ENCODE data around the gene PLXND1.
A peak's percentile ranks its signal among the peaks of the same experiment; 100 is the strongest.
"Not testable (repeated sequence)": the region's sequence is repeated elsewhere in the genome, so short reads cannot be mapped to it uniquely, and the experiment has no call there.

PLXND1 gene

DNA sequence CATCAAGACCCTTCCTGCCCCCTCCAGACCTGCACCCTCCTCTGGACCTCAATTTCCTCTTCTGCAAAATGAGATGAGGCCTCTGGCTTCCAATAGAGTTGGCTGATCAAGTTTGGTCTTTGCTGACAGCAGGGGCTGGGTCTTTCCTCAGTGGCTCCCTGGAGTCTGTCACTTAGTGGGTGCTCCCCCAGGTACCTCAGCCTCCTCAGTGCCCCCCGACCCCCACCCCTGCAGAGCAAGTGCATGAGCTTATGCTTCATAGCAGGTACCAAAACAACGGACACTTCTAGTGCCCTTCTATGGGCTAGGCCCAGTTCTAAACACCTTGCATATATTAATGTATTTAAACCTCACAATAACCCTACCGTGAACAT lies 6.9 kb upstream of the PLXND1 start:
- DNase-seq = no peak

DNA sequence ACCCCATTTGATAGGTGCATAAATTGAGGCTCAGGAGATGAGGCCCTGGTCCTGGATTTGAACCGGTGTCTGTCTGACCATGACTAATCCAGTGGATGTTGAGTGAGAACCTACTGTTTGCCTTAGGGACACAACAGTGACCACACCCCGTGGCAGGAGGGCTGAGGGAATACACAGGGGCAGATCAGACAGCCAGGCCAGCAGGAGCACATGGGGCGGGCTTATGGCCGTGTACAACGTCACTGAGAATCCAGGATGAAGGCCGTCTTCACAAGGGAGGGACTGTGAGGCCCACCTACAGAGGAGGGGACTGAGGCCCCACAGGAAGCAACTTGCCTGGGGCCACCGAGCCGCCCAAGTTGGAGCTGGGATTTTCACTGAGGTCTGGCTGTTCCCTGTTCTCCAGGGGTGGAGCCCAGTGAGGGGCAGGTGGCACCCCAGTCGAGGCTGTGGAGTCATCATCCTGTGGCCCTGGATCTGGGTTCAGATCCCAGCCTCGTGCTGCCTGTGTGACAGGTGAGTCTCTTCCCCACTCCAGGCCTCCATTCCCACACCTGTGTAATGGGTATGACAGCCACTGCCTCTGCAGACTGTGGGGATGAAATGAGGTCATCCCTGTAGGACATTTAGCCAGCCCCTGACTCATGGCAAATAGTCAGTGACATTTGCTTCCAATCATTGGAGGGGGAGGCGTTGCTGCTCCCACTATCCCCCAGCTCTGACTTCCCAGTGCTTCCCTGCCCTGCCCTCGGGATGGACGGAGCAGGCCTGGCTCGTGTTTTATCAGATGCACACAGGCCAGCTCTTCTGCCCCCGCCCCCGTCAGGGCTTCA lies 6.3 kb upstream of the PLXND1 start:
- no peak for DNase-seq

- peak; percentile 34 for DNase-seq
Measured at GRCh38 chr3:129611812-129612533, 5.5 kb upstream of the PLXND1 start.

DNA sequence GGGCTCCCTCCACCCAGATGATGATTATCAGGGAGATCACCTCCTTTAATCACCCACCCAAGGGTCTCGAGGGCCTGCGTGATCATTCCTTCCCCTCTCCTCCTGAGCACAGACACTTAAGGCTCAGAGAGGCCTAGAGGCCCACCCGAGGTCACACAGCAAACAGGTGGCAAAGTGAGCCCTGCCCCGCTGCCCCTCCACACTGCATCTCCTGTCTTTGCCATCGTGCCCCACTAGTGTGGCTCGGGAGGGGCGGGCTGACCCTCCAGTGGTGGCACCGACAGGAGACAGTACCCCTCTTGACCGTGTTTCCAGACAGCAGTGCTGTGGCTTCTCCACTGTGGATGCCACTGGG lies 4.9 kb upstream of the PLXND1 start:
- no peak for DNase-seq

DNA sequence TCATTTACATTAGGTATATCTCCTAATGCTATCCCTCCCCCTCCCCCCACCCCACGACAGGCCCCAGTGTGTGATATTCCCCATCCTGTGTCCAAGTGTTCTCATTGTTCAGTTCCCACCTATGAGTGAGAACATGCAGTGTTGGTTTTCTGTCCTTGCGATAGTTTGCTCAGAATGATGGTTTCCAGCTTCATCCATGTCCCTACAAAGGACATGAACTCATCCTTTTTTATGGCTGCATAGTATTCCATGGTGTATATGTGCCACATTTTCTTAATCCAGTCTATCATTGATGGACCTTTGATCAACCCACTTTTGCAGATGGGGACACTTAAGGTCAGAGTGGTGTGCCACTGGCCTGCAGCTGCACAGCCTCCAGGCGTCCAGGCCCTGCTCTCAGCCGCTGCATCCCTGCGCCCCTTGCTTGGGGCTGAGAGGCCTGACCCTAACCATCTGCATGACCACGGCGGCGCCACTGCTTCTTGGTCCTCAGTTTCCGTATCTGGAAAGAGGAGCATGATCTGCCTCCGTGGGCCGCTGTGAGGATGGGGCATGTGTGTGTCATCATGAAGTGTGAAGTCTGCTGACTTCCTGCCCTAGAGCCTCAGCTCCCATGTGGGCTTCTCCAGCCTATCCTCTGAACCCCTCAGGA lies 4.4 kb upstream of the PLXND1 start:
- DNase-seq = not testable (repeated sequence)

GRCh38 chr3:129610276-129610675 lies 3.8 kb upstream of the PLXND1 start:
- no peak for DNase-seq

DNA sequence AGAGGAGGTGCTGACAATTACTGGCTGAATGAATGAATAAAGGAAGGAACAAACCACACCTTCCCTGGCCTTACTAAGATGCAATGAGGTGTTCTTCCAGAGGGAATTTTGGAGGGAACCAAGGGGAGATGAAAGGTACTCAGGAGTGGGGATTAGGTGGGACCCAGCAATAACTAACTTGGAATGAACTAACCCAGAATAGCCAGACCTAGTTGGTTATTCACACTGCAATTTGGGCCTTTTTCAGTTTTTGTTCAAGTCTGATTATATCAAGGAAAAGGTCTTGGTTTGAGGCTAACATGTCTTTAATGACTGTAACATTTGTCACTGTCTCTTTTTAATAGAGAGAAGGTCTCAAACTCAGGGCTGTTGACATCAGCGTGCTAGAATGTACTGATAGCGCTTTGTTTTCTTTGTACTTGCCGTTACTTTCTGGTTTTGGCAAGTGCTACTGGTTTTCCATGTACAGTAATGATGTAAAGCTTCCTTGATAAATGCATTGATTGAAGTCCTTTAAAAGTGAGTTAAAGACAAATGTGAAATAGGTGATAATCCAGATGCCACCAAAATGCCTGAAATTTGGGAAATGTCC lies 3.2 kb upstream of the PLXND1 start:
- DNase-seq = no peak

DNA sequence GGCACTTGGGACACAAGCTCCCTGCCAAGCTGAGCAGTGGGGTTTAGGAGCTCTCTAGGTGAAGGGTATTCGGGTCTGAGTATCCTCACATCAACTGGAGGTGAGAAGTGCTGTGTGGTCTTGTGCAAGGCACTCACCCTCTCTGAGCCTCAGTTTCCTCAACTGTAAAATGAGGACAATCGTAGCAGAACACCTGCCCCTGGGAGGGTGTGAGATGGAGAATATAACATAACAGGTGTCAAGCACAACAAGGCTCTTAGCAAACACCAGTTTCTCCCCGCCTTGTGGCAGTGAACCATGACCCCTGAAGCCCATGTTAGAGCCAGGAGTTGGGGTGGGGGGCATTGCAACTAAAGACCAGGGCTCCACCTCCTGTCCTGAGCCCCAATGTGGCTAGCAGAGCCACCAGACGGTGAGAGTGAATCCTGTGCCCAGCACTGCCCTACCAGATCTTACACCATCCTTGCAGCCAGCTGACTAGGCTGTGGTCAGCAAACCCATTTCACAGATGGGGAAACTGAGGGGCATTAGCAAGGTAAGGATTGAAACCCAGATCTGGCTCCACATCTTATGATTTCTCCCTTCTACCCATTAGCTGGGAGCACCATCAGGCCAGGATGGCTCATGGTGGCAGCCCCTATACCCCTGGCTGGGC lies 2.6 kb upstream of the PLXND1 start:
- DNase-seq = no peak

GRCh38 chr3:129608087-129608935 lies 1.8 kb upstream of the PLXND1 start:
- DNase-seq = peak; percentile 80

GRCh38 chr3:129607391-129608068 lies 1.1 kb upstream of the PLXND1 start:
- no peak for DNase-seq

- no peak for DNase-seq
Measured at GRCh38 chr3:129605922-129606635, 397 bp downstream of the PLXND1 start.

DNA sequence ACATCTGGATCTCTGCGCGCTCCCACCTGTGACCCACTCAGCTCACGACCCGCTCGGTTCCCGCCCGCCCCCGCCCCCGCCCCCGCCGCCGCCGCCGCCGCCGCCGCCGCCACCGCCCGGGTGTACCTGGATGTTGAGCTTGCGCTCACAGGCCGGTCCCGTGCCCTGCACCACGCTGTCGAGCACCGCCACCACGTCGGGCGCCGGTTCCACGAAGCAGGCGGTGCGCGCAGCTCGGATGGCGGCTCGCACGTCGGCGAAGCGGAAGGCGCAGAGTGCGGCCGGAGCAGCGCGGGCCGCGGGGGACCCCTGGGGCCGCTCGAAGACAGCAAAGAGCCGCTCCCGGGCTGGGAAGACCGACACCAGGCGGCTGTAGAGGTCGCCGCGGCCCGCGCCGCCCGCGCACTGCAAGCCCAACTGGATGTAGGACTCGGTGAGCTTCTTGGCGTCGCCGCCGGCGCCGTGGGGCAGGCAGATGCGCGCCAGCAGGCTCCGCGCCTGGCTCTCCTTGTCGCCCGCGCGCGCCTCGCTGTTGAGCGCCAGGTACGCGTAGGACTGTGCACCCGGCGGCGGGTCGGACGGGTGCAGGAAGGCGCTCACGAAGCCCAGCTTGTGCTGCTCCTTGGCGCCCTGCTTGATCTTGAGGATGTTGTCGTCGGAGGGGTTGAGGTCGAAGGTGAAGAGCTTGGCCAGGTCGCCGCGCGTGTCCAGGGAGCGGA lies 1.1 kb downstream of the PLXND1 start:
- DNase-seq = peak; percentile 38

GRCh38 chr3:129604767-129605166 lies 1.7 kb downstream of the PLXND1 start:
- DNase-seq = no peak

DNA sequence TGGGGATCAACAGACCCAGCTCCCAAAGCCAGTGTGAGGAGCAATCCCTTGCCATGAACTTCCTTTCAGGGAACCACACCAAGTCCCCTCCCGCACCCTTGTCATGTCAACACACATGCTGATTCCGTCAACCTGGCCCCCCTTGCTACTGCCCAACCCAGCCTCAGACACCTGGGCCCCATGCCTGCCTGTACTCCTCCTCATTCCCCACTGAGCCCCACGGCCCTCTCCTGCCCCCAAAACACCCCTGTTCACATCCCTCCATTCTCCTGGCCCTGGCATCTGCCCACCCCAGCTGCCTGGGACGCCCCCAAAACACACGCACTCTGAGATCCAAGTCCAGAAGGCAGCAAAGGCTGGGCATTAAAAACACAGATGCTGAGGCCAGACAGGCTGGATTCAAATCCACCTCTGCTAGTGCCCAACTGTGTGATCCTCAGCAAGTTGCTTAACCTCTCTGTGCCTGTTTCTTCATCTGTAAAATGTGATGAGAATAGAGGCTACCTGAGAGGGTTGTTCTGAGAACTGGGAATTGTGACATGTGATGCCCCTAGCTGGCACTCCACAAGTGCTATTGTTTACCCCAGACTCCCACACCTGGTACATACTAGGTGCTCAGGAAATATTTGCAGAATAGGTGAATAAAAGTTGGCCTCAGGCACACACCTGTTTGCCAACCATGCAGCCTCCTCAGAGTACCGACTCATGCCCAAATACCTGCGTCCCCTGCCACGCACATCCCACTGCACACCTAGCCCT lies 2.3 kb downstream of the PLXND1 start:
- no peak for DNase-seq

DNA sequence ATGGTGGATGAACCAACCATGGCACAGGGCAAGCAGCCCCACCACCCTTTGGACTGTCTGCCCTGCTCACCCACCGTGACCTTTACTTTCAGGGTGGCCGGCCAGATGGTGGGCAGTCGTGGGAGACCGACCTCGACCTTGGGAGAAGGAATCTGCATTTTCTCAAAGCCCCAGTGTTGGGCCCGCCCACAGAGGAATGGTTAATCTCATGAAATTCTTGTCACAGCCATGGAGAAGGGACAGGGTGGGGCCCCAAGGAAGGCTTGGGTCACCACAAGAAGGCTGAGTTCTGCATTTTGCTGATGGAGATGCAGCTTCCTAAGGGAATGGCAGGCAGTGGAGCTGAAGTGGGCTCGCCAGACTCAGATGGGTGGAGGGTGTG lies 2.9 kb downstream of the PLXND1 start:
- DNase-seq = no peak

GRCh38 chr3:129602730-129603560 lies 3.5 kb downstream of the PLXND1 start:
- peak; percentile 86 for DNase-seq

- DNase-seq = no peak
Measured at GRCh38 chr3:129602309-129602708, 4.2 kb downstream of the PLXND1 start.

DNA sequence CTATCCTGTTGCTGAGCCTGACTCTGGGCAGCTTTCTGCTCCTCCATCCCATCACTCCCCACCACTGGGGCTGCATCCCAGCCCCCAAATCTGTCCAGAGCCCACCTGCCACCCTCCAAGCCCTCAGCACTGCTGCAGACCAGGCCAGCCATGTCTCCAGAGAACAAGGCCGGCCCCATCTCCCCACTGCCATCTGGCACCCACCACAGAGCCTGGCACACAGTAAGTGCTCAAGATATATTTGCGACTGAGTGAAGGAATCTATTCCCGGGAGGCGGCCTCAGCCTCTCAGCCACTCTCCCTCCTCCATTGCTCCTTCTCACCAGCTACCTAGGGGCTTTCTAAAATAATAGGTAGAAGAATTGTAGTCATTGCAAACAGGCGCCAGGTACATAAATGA lies 4.8 kb downstream of the PLXND1 start:
- no peak for DNase-seq

Data from fibroblast of skin of right quadriceps (primary cell).